Middle frontal gyrus (tissue), 1 donor: Measurements from ENCODE around the gene FASN.
"Not testable (repeated sequence)": the region's sequence is repeated elsewhere in the genome, so short reads cannot be mapped to it uniquely, and the experiment has no call there.

ENCODE experiments used
- DNase-seq: peaks from one replicate; pipeline ENCODE4 v3.0.0-alpha.2; 2015; ENCODE audit warnings: low spot score; ENCODE audit errors: extremely low spot score

The FASN gene

DNA sequence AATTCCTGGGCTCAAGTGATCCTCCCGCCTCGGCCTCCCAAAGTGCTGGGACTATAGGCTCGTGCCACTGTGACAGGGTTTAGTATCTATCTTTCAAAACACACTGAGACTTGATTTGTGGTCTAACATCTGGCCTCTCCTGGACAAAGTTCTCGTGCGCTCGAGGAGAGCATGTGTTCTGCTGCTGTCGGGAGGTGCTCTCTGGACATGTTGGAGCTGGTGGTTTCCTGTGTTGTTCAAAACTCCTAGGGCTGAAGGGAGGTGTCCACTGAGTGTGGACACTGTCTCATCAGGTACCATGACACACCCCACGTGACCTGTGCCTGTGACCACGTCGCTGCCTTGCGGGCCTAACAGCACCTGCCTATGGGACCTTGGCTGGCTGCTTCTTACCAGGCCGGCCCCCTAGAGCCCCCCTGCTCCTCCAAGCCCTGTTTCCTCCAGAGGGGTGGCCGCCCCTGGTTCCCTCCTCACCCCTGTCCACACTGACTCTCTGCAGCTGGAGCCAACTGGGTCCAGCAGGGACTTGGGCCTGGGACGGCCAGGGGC lies 52.0 kb downstream of the FASN start:
- DNase-seq: no peak

DNA sequence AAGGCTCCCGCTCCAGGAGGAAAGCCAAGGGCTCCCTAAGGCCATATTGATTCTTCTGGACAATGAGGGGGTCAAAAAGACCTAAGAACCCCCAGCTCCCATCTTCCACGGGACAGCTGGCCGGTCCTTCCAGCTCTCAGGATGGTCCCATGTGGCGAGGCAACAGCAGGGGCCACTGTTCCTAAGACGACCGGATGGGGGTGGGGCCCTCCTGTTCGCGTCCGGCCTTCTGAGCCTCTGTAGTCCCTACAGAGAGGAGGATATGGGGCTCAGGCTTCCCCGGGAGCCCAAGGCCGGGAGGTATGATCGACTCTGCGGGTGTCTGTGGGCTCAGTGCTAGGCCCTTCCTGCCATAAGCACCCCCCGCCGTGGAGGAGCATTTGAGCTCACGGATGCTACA lies 54.5 kb downstream of the FASN start:
- no peak for DNase-seq

DNA sequence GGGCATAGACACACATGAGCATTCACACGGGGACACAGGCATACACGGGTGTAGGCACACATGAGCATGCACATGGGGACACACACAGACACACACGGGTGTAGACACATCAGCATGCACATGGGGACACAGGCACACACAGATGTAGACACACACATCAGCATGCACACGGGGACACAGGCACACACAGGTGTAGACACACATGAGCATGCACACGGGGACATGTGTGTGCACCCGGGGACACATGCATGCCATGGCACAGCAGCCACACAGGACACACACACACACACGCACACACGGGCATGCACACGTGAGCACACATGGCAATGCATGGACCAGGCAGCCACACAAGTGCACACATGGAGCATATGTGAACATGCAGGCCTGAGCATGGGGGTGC lies 55.4 kb downstream of the FASN start:
- no peak for DNase-seq

DNA sequence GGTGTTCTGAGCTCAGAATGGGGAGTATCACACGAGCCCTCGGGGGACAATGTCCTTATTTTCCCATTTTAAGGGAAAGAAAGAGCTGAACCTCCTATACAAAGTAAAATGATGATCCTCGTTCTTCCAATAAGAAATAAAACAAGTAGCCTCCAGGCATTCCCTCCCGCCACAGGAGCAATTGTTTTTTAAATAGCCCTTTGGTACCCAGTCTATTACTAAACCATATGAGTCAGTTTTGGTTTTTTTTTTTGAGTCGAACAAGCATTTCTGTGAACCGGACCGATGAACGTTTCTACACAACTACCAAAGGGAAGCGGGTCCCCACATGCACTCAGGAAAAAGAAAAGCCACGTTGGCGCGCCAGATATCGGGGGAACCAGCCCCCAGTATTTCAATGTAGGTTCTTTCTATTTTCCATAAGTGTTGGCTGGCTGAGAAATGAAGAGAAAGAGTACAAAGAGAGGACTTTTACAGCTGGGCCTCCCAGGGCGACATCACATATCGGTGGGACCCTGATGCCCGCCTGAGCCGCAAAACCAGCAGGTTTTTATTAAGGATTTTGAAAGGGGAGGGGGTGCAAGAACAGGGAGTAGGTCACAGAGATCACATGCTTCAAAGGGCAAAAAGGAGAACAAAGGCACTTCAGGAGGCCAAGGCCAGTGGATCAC lies 56.8 kb downstream of the FASN start:
- DNase-seq: no peak

DNA sequence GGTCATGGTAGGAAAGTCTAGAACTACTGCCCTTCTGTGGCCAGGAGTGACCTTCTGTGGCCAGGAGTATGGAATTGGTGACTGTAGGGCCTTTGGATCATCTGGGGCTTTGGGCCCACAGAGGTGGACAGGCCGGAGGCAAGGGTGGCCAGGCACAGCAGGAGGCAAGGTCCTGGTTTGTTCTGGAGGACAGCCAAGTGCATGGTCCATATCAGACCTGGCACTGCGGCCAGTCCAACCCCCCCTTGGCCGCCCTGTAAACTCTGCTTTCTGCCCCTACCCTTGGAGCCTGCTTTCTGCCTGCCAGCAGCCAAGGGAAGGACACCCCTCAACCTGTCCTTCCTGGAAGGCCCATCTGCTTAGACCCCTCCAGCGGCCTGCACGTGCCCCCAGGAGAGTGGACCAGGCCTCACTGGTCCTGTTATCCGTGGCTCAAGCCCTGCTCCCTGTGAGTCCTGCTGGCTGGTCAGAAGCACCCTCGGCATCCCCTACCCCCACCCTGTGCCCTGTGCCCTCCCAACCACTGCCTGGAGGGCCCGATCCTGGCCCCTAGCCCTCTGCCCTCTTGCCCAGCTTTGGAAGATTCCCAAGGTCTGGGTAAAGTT lies 58.2 kb downstream of the FASN start:
- no peak for DNase-seq

DNA sequence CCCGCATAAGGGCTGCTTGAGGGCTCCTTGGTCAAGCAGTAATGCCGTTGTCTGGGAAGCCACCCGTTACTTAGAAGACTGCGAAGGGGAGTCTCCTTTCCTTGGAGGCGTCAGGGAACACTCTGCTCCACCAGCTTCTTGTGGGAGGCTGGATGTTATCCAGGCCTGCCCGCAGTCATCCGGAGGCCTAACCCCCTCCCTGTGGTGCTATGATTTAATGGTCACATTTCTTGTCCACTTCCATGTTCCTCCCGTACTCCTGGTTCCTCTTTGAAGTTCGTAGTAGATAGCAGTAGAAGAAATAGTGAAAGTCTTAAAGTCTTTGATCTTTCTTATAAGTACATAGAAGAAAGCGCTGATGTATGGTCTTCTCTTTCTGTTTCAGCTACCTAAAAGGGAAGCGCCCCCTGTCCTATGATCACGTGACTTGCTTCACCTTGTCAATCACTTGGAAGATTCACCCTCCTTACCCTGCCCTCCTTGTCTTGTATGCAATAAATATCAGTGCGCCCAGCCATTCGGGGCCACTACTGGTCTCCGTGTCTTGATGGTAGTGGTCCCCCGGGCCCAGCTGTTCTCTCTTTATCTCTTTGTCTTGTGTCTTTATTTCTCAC lies 59.1 kb downstream of the FASN start:
- not testable (repeated sequence) for DNase-seq

DNA sequence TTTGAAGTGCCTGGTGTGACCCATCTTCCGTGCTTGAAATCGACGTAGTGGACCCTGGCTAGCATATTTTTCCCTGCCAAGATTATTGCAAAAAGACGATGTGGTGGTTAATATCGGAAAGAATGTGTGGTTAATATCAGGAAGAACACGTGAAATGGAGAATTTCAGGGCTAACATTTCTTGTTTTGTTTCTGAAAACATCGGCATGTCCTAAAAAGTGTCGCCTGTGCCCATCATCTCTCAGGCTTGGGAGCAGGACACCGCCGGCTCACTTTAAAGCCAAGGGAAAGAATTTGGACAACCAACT lies 60.2 kb downstream of the FASN start:
- no peak for DNase-seq

DNA sequence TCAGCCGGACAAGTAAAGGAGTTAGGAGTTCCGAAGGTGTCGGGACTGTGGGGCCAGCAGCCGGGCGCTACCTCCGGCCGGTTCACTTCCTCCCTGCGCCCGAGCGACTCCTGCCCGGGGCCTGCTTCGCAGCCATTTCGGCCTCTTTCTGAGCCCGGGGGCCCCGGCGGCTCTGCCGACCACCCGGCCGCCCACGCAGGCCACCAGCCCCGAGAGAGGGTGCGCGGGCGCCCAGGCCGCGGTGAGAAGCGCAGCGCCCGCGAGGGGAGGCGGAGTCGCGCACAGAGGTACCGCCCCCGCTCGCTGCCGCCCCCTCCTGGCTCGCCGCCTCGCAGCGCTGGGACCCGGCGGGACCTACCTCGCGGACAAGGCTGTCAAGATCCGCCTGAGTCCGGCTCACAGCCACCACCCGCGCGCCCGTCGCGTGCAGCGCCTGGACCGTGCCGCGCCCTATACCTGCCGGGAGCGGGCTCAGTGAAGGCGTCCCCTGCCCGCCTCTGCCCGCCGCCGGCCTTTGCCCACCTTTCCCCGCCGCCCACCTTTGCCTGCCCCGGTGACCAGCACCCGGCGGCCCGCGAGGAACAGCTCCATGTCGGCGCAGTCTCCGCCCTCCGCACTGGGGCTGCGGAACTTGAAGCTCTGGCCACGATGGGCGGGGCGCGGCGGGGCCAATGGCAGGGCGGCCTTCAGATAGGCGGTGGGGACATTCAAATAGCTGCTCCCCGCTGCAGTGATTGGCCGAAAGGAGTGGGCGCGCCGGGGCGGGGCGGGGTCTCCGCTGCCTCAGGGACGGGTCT lies 60.7 kb downstream of the FASN start, which contains the start of gene DCXR:
Gene DCXR, minus strand, starts transcription at position 606 of the 797 bp plus-strand sequence. Its CDS starts 15 bp downstream, at position 591.
- peak; percentile 84 for DNase-seq

DNA sequence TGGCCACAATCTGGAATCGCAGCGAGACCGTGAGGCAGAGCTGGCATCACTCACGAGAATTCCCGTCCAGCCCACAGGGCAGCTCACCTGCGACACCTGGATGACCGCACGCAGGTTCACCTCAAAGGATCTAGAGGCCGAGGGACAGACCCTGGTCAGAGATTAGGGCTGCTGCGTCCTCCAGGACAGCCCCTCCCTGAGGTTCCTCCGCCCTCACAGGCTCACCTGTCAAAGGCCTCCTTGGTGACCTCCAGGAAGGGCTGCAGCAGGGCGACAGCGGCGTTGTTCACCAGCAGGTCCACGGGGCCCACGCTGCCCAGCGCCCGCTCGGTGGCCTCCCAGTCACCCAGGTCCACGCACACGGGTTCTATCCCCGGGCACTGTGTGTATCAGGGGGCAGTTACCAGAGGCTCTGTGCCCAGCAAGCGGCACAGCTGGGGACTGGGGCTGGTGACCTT lies 61.4 kb downstream of the FASN start:
- no peak for DNase-seq

DNA sequence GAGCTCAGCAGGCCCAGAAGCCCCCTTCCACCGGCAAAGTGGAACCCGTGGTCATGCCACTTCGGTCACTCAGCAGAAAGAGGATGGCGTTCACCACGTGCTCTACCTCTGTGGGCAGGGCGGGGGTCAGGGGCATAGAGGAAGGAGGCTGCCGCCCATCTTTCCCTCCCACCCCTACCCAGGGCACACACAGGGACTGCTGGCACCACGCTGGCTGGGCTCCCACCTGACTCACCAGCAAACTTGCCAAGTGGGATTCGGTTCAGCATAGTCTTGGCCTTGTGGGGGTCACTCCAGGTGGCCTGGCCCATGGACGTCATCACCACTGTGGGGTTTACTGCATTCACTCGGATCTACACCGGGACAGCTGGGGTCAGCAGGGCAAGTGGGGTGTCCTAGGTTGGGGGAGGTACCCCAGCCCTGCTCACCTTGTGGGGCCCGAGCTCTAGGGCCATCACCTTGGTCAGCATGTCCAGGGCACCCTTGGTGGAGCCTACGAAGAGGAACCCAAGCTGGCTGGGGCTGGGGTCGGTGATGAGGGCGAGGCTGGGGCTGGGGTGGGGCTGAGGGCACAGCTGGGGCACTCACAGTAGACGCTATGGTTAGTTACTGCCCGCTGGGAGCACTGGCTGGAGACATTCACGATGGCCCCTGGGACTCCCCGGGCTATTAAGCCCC lies 61.9 kb downstream of the FASN start:
- DNase-seq: no peak

DNA sequence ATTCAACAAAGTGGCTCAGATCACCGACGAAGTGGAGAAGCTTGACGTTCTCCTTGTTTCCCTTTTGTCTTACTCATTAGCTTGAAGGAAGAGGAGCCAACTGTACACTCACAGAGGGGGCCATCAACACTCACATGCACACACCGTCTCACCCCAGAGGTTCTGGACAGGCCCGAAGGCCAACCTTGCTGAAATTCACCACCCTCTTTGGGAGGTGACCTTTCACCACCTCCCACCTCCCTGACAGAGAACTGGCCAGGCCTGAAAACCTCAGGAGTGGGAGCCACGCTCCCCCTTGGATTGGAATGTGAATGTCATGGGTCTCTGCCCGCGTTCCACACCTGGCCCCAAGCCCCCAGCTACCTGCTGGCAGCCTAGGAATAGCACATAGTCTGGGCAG lies 62.5 kb downstream of the FASN start:
- DNase-seq: no peak

DNA sequence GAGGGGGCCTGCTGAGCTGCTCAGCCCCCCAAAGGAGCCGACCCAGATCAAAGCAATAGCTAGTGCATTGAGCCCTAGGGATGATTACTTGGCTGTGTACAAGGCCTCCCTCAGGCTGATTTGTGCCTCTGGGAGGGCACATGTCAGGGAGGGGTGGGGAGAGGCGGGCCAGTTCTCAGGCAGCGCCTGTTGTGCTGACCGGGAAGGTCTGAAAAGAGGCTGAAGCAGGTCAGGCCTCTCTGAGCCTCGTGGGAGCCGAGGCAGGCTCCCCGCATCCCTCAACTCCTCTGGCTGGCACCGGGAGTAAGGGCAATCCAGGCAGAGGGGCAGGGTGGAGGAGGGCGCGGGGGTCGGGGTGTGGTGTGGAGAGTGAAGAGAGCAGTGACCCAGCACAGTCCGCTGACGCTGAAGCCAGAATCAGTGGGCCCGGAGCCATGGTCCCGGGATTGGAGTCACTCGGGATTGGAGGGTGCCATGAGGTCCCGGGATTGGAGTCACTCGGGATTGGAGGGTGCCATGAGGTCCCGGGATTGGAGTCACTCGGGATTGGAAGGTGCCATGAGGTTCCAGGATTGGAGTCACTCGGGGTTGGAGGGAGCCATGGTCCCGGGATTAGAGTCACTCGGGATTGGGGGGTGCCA lies 63.5 kb downstream of the FASN start:
- no peak for DNase-seq

DNA sequence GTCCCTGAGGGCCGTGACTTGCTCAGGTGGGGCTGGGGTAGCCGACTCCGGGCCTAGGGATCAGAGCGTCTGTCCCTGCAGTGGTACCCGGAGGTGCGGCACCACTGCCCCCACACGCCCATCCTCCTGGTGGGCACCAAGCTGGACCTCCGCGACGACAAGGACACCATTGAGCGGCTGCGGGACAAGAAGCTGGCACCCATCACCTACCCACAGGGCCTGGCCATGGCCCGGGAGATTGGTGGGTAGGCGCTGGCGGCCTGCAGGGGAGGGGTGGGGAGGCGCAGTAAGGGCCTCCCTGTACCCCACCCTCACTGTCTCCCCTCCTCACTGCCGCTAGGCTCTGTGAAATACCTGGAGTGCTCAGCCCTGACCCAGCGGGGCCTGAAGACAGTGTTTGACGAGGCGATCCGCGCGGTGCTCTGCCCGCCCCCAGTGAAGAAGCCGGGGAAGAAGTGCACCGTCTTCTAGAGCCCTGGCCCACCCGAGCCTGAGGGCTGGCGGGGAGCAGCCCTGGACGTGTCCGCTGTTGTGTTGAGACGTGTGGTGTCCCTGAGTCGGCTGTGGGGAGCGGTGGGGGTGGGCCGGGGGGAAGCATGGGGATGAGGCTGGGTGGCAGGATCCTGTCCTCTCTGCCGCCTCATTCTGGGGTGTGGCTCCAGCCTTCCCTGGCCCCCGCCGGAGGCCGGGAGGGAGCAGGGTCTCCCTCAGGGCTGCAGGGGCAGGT lies 64.5 kb downstream of the FASN start:
- no peak for DNase-seq

DNA sequence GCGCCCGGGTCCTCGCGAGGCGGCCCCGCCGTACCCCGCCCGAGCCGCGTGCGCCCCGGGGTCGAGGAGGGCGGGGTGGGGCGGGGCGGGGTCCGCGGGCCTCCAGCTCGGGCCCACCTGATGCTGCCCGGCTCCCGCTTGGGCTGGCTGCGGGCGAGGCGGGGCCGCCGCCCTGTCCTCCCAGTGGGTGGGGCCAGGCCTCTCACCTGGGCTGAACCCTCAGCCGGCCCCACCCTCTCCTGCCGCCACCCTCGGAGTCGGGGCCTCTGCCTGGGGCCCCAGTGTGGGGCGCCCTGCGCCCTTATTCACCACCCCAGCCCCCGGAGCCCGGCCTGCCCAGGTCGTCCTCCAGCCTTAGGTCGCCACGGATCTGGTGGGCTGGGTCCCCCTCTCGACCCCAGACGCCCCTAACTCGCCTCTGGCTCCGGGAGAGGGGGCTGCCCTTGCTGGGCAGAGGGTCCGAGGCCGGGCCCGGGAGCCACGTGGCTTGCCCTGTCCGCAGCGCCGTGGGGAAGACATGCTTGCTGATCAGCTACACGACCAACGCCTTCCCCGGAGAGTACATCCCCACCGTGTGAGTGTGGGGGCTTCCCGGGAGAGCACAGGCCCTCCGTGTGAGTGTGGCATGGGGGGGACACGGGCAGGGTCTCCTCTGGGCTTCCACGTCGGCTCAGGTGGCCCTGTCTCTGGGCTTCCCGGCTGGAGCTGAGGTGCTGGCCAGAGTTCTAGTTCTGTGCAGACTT lies 66.0 kb downstream of the FASN start:
- no peak for DNase-seq

DNA sequence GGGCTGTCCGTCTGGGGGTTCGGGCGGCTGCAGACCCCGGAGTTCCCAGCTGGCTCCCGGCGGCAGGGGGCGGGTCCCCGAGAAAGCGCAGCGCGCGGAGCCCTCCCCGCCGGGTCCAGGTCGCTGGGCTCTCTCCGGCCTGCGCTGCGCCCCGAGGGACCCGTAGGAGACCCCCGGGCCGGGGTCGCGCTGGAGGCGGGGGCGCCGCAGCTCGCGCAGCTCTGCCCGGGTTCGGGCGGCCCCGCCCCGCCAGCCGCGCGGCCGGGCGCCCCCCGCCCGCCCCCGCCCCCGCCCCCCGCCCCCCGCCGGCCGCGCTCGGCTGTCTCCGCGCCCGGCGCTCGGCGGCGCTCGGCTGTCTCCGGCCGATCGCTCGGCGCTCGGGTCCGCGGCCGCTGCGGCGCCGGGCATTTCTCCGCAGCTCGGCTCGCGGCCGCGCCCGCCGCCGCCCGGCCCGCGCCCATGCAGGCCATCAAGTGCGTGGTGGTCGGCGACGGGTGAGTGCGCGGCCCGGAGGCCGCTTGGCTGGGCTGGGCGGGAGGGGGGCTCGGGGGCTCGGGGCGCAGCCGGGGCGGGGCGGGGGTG lies 66.6 kb downstream of the FASN start, which contains the start of gene RAC3:
Gene RAC3, plus strand, starts transcription at position 376 of the 582 bp plus-strand sequence. Its CDS starts 84 bp downstream, at position 460.
- DNase-seq: no peak

DNA sequence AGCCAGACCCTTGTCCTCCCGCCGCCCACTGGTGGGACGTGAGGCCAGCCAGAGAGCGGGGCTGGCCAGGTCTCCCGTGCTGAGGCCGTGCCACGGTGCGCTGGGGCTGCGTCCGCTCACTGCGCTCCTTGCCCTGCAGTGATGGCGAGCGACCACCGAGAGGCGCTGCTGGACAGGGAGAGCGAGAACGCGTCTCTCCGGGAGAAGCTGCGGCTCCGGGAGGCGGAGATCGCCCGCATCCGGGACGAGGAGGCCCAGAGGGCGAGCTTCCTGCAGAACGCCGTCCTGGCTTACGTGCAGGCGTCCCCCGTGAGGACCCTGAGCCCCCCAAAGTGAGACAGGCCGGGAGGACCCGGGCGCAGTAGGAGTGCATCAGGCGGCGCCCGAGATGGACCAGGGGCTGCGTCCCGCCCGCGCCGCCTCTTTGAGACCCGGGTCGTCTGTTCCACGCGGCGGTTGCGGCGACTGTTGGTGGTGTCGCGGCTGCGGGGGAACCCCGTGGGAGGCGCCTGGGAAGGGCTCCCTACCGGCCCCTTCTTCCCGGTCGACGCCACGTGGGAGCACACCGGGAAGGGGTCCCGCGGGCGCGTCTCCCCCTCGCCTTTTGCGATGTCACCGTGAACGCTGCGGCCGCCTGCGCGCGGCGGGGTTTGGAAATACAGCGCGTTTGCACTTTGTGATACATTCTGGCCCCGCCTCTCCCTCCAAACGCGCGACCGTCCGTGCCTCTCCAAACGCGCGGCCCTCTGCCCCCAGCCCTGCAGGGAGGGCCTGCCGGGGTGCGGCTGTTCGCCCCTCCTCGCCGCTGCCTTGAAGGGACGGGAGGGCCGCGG lies 67.3 kb downstream of the FASN start:
- DNase-seq: peak; percentile 65

DNA sequence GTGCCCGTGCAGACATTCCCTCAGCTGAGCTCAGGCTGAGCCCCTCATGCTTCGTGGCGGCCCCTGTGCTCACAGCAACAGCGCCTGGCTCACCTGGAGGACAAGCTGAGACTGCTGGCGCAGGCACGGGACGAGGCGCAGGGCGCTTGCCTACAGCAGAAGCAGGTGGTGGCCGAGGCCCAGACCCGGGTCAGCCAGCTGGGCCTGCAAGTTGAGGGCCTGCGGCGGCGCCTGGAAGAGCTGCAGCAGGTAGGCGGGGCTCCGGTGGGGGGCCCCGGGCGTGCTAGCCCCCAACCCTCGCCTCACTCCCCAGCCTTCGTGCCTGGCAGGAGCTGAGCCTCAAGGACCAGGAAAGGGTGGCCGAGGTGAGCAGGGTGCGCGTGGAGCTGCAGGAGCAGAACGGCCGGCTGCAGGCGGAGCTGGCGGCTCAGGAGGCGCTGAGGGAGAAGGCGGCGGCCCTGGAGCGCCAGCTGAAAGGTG lies 68.0 kb downstream of the FASN start:
- DNase-seq: no peak

DNA sequence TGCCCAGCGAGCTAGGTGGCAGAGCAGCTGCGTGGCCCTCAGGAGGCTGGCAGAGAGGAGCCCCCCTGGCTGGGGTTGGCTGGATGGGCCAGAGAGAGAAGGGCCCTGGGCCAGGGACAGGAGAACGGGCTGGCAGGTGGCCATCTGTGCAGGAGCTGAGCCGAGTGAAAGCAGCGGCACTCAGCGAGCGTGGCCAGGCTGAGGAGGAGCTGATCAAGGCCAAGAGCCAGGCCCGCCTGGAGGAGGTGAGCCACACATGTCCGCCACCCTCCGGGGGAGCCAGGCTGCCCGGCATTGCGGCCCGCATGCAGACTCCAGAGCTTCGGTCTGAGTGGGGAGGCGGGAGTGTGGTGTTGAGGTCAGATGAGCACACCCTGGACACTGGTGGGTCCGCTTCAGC lies 68.6 kb downstream of the FASN start:
- DNase-seq: no peak
